Cardiac muscle cell (in vitro differentiated cells and primary cell): ENCODE results near the gene MYOCD. TPM values are rescaled to one million over a fixed set of nuclear protein-coding genes. Genes with fewer than 3 reads are reported as not detected.

Experiments used
- DNase-seq, 2 donors: peaks; one replicate each; pipeline versions ENCODE4 v3.0.0 to v3.0.0-alpha.2; 2010 to 2017; ENCODE audit warnings: low read depth in 1 of 2, low spot score in 1 of 2
- H3K27ac ChIP-seq: fragments of 200-600 bp; sonication (generic); 2 replicates; pipeline ENCODE4 v1.5.1; 2016
- H3K27me3 ChIP-seq: fragments of 200-600 bp; sonication (generic); 2 replicates; pipeline ENCODE4 v1.6.0; 2016; ENCODE audit warnings: control low read depth
- H3K36me3 ChIP-seq: fragments of 200-600 bp; sonication (generic); 2 replicates; pipeline ENCODE4 v1.5.1; 2016; ENCODE audit warnings: control low read depth
- H3K4me1 ChIP-seq: fragments of 200-600 bp; sonication (generic); 2 replicates; pipeline ENCODE4 v1.8.1; 2017; ENCODE audit warnings: low read depth, mild to moderate bottlenecking, mixed run types
- H3K4me3 ChIP-seq: fragments of 200-600 bp; sonication (generic); 2 replicates; pipeline ENCODE4 v1.5.1; 2016; ENCODE audit warnings: mild to moderate bottlenecking
- H3K9me3 ChIP-seq: fragments of 200-600 bp; sonication (generic); 2 replicates; pipeline ENCODE4 v1.5.1; 2017; ENCODE audit warnings: low read depth, mild to moderate bottlenecking, control low read depth
- CTCF ChIP-seq: IDR thresholded peaks from 2 replicates; pipeline ENCODE4 v1.5.1; 2012; ENCODE audit warnings: low read depth, mild to moderate bottlenecking, low read length
- polyA plus RNA-seq: library from polyadenylated mRNA; unstranded; fragments of >200 nt; fragmentation: Nextera tagmentation; extraction: Ambion mirVana; gene quantifications from 2 replicates; pipeline ENCODE4 v1.2.1, GENCODE V29; 2016
- total RNA-seq: library from RNA; depleted of rRNA; stranded (reverse); fragments of >200 nt; gene quantifications from 2 replicates; pipeline ENCODE4 v1.2.3, GENCODE V29; 2016

The MYOCD gene
- total and polyA plus RNA-seq, 2 experiments from 2014 or later, result 70.8 to 160 TPM

- Histone ChIP-seq H3K4me3 (no peak overlapping the region), H3K27me3 (no peaks in the 10 kb centered on the region), H3K9me3 (no peaks in the 10 kb centered on the region), H3K27ac (peak overlapping the region; percentile 34), H3K4me1 (no peaks in the 10 kb centered on the region), H3K36me3 (peaks cover 25% of the 10 kb centered on the region)
- TF ChIP-seq CTCF, result no peak
- no peak for DNase-seq
Measured at GRCh38 chr17:12768255-12768654, 102.6 kb downstream of the MYOCD start.

GRCh38 chr17:12769981-12770380 is 104.3 kb downstream of the MYOCD start:
- Histone ChIP-seq H3K27me3 (no peaks in the 10 kb centered on the region), H3K4me1 (no peaks in the 10 kb centered on the region), H3K9me3 (no peaks in the 10 kb centered on the region), H3K4me3 (no peak overlapping the region), H3K27ac (peak overlapping the region; percentile 25), H3K36me3 (peaks cover 8% of the 10 kb centered on the region)
- TF ChIP-seq CTCF, result no peak
- no peak for DNase-seq

- Histone ChIP-seq H3K27me3 (no peaks in the 10 kb centered on the region), H3K27ac (no peak overlapping the region), H3K4me3 (no peak overlapping the region), H3K36me3 (no peaks in the 10 kb centered on the region), H3K9me3 (no peaks in the 10 kb centered on the region), H3K4me1 (no peaks in the 10 kb centered on the region)
- no peak for TF ChIP-seq CTCF
- no peak for DNase-seq
Measured at GRCh38 chr17:12773153-12773552, 107.5 kb downstream of the MYOCD start.

- no peak for TF ChIP-seq CTCF
- Histone ChIP-seq H3K27ac (no peak overlapping the region), H3K27me3 (no peaks in the 10 kb centered on the region), H3K4me1 (peaks cover 2% of the 10 kb centered on the region), H3K9me3 (no peaks in the 10 kb centered on the region), H3K4me3 (peak overlapping the region; percentile 92), H3K36me3 (no peaks in the 10 kb centered on the region)
- DNase-seq, result no peak
Measured at GRCh38 chr17:12789075-12789480, 123.4 kb downstream of the MYOCD start.

DNA sequence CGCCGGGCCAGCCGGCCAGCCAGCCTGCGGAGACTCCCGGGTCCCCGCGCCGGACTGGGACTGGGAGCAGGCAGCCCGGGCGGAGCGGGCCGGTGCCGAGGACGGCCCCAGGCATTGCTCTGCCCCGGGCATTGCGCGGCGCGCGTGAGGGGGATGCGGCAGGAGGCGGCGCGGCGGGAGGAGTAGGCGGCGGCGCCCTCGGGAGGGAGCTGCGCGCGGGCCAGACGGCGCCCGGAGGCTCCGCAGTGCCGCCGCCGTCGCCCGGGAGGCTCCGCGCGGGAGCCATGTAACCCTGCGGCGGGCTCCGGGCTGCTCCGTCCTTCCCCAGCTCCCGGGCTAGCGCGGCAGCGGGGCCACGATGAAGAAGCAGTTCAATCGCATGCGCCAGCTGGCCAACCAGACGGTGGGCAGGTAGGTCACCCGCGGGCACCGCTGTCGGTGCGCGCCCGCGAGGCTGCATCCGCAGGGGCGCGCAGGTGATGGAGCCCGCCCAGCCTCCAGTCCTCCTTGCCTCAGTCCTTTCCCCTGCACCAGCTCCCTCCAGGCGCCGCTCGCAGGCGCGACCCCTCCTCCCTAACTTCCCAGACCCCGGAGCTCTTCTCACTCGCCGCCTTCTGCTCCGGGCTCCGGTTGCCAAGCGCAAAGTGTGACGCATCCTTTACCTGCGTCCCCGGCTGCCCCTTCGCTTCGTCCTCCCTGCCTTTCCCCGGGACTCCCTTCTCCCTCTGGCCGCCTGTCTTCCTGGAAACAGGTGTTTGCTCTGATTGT is 124.0 kb downstream of the MYOCD start, which contains the start of gene ARHGAP44:
TSS of gene ARHGAP44 (plus strand) at position 18 of the 768 bp plus-strand sequence. CDS start at position 359, 341 bp downstream.
- Histone ChIP-seq H3K4me1 (peaks cover 8% of the 10 kb centered on the region), H3K27ac (peak within 1 kb of the TSS; percentile 53), H3K36me3 (no peaks in the 10 kb centered on the region), H3K9me3 (no peaks in the 10 kb centered on the region), H3K27me3 (no peaks in the 10 kb centered on the region), H3K4me3 (peak within 1 kb of the TSS; percentile 92)
- no peak for TF ChIP-seq CTCF
- DNase-seq, result peak; percentile 76 to 84
